GM12872 (cell line): ENCODE data around the gene ENTPD1.

Experiments
- TF ChIP-seq, protein P1 (sequence below): IDR thresholded peaks from 3 replicates; pipeline ENCODE4 v1.5.1; 2011; ENCODE audit warnings: low read depth, mild to moderate bottlenecking, low read length, moderate library complexity; ENCODE audit not compliant: insufficient read depth

Gene ENTPD1

DNA sequence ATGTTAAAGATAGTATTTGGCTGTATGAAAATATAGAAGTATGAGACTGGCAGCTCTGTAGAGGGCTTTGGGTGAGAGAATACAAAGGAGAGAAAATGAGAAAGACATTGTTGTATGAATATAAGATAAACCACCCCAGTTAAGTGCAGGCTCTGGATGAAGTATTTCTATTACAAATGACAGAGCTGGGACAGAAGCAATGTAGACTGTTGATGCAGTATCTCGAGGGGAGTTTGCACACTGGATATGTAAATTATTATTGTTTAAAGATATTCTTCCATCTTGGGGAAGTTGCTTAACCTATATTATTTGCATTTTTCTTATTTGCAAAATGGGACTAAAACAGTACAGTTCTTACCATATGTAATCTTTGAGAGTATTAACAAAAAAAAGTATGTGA, 31.5 kb downstream of the ENTPD1 start:
- TF ChIP-seq, protein P1, sequence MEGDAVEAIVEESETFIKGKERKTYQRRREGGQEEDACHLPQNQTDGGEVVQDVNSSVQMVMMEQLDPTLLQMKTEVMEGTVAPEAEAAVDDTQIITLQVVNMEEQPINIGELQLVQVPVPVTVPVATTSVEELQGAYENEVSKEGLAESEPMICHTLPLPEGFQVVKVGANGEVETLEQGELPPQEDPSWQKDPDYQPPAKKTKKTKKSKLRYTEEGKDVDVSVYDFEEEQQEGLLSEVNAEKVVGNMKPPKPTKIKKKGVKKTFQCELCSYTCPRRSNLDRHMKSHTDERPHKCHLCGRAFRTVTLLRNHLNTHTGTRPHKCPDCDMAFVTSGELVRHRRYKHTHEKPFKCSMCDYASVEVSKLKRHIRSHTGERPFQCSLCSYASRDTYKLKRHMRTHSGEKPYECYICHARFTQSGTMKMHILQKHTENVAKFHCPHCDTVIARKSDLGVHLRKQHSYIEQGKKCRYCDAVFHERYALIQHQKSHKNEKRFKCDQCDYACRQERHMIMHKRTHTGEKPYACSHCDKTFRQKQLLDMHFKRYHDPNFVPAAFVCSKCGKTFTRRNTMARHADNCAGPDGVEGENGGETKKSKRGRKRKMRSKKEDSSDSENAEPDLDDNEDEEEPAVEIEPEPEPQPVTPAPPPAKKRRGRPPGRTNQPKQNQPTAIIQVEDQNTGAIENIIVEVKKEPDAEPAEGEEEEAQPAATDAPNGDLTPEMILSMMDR, result no peak

DNA sequence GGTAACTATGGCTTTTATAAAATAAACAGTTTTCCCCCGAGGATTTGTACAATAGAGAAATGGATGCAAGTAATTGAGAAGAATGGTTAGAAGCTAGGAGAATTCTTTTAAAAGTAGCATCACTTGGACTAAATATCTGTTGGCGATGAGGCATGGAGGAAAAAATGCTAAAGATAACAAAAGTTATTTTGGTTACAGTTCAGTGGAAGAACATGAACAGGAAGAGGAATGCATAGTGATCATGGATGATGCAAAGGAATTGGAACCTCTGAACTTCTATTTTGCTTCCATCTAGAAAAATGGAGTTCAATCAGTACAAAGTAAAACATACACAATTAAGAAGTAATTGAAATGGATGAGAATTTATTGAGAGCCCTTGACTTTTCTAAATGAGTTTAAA, 32.9 kb downstream of the ENTPD1 start:
- TF ChIP-seq, protein P1, result no peak

DNA sequence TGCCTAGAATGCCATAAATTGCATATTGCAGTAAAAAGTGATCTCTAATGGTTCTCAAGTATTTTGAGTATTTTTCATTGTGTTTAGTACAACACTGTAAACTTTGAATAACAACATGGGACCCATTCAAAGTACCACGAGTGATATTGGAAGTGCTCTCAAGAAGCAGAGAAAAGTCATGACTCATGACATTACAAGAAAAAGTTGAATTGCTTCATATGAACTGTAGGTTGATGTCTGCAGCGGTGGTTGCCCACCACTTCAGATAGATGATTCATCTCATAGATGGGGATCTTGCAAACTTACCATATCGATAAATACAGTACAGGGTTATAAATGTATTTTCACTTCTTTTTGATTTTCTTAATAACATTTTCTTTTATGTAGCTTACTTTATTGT, 33.9 kb downstream of the ENTPD1 start:
- TF ChIP-seq, protein P1, result no peak

DNA sequence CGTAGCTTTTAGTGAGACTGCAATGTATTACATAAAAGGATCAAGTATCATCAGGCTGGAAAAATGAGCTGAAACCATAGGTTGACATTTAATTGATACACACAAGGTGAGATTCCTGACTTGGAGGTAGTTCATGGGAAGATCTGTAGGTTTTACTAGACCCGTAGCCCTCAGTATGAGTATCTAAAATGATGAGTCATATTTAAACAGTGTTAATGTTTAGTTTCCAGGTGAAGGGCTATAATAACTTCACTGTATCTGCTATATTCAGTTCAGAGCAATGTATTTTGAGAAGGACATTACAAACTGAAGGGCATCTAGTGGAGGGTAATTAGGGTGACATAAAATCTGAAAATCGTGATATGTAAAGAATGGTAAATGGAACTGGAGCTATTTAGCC, 35.0 kb downstream of the ENTPD1 start:
- TF ChIP-seq, protein P1, result no peak

DNA sequence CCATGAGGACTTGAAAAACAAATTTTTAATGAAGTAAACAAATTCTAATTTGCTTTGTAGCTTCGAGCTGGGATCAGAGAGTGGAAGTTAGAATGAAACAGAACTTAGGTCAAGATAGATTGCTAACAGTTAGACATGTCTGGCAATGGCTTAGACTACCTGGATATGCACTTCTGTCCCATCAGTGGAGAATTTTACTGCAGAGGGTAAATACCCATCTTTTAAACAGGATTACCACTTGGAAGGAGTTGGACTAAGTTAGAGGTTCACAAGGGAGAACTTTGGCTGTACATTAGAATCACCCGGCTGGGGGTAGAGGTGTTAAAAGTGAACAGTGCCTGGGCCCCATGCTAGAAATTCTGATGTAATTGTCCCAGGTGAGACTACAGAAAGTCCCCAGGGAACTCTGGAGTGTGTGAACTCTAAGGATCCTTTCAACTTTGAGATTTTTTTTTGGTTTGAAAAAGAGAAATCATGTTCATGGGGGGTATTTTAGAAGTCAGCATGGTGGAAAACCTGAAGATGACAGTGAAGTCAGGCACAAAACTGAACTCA, 35.5 kb downstream of the ENTPD1 start:
- TF ChIP-seq, protein P1, result no peak

DNA sequence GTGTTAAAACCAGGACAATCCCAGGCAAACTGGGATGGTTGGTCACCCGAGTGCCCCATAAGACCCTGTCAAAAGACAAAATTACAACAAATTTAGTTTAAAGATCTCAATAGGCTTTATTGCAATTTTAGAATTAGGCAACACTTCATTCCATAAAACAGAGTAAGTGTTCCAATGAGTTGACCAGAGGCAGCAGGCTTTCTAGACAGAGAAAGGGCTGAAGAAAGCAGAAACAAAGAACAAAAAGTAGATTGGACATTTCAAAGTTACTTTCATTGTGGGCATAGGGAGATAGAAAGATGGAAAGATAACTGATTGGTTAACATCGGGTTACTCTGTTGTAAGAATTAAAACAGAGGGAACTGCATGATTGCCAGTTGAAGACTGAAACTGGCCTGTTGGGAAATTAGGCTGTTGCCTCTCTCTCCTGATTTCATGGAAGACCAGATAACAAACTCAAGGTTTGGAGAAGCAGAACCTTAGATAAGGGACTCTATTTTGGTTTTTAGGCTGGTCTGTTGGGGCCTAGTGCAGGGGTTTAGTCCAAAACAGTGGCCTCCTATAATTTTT, 36.3 kb downstream of the ENTPD1 start:
- TF ChIP-seq, protein P1, result no peak

- TF ChIP-seq, protein P1, result no peak
Observed at GRCh38 chr10:95792874-95793285, 36.9 kb downstream of the ENTPD1 start.
